GM12892 (cell line): ENCODE results near the gene MAN1A1.

Source experiments
- POLR2A ChIP-seq: IDR thresholded peaks from 2 replicates; pipeline ENCODE4 v1.6.1; 2011; ENCODE audit warnings: low read depth, low read length, control low read depth
- POLR2AphosphoS5 ChIP-seq: IDR thresholded peaks from 2 replicates; pipeline ENCODE4 v1.6.1; 2011; ENCODE audit warnings: low read depth, low read length, control low read depth

GRCh38 chr6:119209452-119210205 lies 139.9 kb downstream of the MAN1A1 start:
- TF ChIP-seq POLR2AphosphoS5 = no peak
- no peak for TF ChIP-seq POLR2A
